GM12878 (cell line): ENCODE measurements around the gene TGFBR1. TPM values are rescaled to one million over a fixed set of nuclear protein-coding genes. Genes with fewer than 3 reads are reported as not detected.

ENCODE experiments used
- ATAC-seq: fragments of 200-7000 bp; cut with Tn5 transposase; 3 replicates; pipeline ENCODE4 v1.9.1; 2020; ENCODE audit warnings: mild to moderate bottlenecking, moderate library complexity
- BruUV-seq: library from RNA; stranded (reverse); fragments of 400-500 nt; replicated peaks from 2 replicates; lab custom pipeline; 2021; lab: Mats Ljungman, UMichigan
- CTCF ChIA-PET: fragments of 300-600 bp; sonication (Branson Sonifier 250); formaldehyde crosslinking; extraction: SDS; loops from one replicate; lab custom pipeline; 2021; ENCODE audit warnings: inconsistent platforms; lab: Yijun Ruan, JAX
- POLR2A ChIA-PET: fragments of 350-600 bp; formaldehyde crosslinking; extraction: SDS; loops from one replicate; lab custom pipeline; 2021; ENCODE audit warnings: inconsistent platforms; lab: Charles Lee
- RAD21 ChIA-PET: fragments of 300-600 bp; sonication (Branson Sonifier 250); formaldehyde crosslinking; loops from one replicate; lab custom pipeline; 2023; ENCODE audit warnings: antibody characterized with exemption; ENCODE audit not compliant: unreplicated experiment; lab: Charles Lee
- SMC1A ChIA-PET: fragments of 300-600 bp; sonication (Branson Sonifier 250); formaldehyde crosslinking; loops from one replicate; lab custom pipeline; 2023; ENCODE audit not compliant: unreplicated experiment, uncharacterized antibody; lab: Charles Lee
- DNase-seq: peaks from one replicate; pipeline ENCODE4 v3.0.0-alpha.2; 2011; ENCODE audit warnings: low read depth, low spot score
- FAIRE-seq: peaks from 3 replicates; lab custom pipeline; 2011; peaks lifted over from hg19 to GRCh38; lab: Jason Lieb, UNC
- H2AFZ ChIP-seq: 2 replicates; pipeline ENCODE4 v1.6.0; 2011; ENCODE audit warnings: low read depth, low read length, control low read depth; ENCODE audit not compliant: control insufficient read depth
- H3K27ac ChIP-seq: 2 replicates; pipeline ENCODE4 v1.5.1; 2011; ENCODE audit warnings: control low read depth; ENCODE audit not compliant: control insufficient read depth, insufficient read depth
- H3K27me3 ChIP-seq, 2 experiments: replicated peaks in 1 of 2; 2 replicates each; pipeline versions ENCODE4 v1.6.0 to v1.6.1; 2011; ENCODE audit warnings: low read length in 1 of 2; ENCODE audit not compliant: control insufficient read depth in 2 of 2, insufficient read depth in 2 of 2
- H3K36me3 ChIP-seq, 2 experiments: 2 replicates each; pipeline ENCODE4 v1.5.1; 2011; ENCODE audit warnings: low read length in 1 of 2; ENCODE audit not compliant: control insufficient read depth in 2 of 2, insufficient read depth in 2 of 2
- H3K4me1 ChIP-seq: 2 replicates; pipeline ENCODE4 v1.6.1; 2011; ENCODE audit warnings: mild to moderate bottlenecking, low read length, moderate library complexity, mixed read lengths; ENCODE audit not compliant: control insufficient read depth, insufficient read depth
- H3K4me2 ChIP-seq: 2 replicates; pipeline ENCODE4 v1.6.0; 2011; ENCODE audit warnings: control low read depth; ENCODE audit not compliant: control insufficient read depth, insufficient read depth
- H3K4me3 ChIP-seq: fragments of 200-600 bp; sonication (generic); 2 replicates; pipeline ENCODE4 v1.5.1; 2016
- H3K79me2 ChIP-seq: 2 replicates; pipeline ENCODE4 v1.6.0; 2011; ENCODE audit warnings: low read length; ENCODE audit not compliant: control insufficient read depth, insufficient read depth
- H3K9ac ChIP-seq: 2 replicates; pipeline ENCODE4 v1.8.0; 2011; ENCODE audit warnings: low read length, control low read depth, mixed read lengths; ENCODE audit not compliant: control insufficient read depth, insufficient read depth
- H3K9me3 ChIP-seq: replicated peaks from 3 replicates; pipeline ENCODE4 v1.5.1; 2011; ENCODE audit warnings: mild to moderate bottlenecking, low read length; ENCODE audit not compliant: control insufficient read depth, insufficient read depth
- H4K20me1 ChIP-seq: 2 replicates; pipeline ENCODE4 v1.6.0; 2011; ENCODE audit not compliant: control insufficient read depth, insufficient read depth
- BACH1 ChIP-seq: fragments of 450-650 bp; IDR thresholded peaks from 2 replicates; pipeline ENCODE4 v1.6.1; 2017; ENCODE audit warnings: mild to moderate bottlenecking, borderline replicate concordance
- JUND ChIP-seq: IDR thresholded peaks from 2 replicates; pipeline ENCODE4 v1.6.1; 2012; ENCODE audit warnings: low read depth, mild to moderate bottlenecking, low read length, improper control_type of control experiment, moderate library complexity
- MEF2A ChIP-seq: IDR thresholded peaks from 2 replicates; pipeline ENCODE4 v1.6.1; 2011; ENCODE audit warnings: low read depth, mild to moderate bottlenecking, low read length, moderate library complexity; ENCODE audit not compliant: insufficient read depth
- RELA ChIP-seq: fragments of 450-650 bp; IDR thresholded peaks from 2 replicates; pipeline ENCODE4 v1.8.0; 2014; ENCODE audit warnings: borderline replicate concordance; ENCODE audit not compliant: partially characterized antibody
- SMARCA5 ChIP-seq: fragments of 450-650 bp; IDR thresholded peaks from 2 replicates; pipeline ENCODE4 v1.6.1; 2017; ENCODE audit warnings: mild to moderate bottlenecking
- WGBS: methylation state at CpG from one replicate; pipeline ENCODE4 v1.1.6; 2016; ENCODE audit warnings: low lambda C conversion rate; ENCODE audit not compliant: insufficient replicate concordance, insufficient coverage; ENCODE audit errors: missing lambda C conversion rate; 5-methylcytosine and 5-hydroxymethylcytosine counted together
- in situ Hi-C: fragments of 300-500 bp; cut with MboI; formaldehyde crosslinking; loops from 9 replicates; pipeline ENCODE4 v1.14.3; 2018; ENCODE audit warnings: mixed read lengths
- intact Hi-C: fragments of 100-400 bp; cut with micrococcal nuclease; formaldehyde crosslinking; loops from one replicate; pipeline ENCODE4 v1.14.2; 2022; ENCODE audit not compliant: unreplicated experiment
- polyA plus RNA-seq, 11 experiments: library from polyadenylated mRNA; depleted of rRNA in 4 of 11; unstranded in 6 of 11; stranded (reverse) in 5 of 11; fragments of >200 nt; fragmentation: Nextera tagmentation in 4 of 11; fragmentation: Illumina TruSeq in 1 of 11; extraction: Ambion mirVana in 4 of 11; extraction: Trizol in 1 of 11; gene quantifications; 1 replicate in 1 of 11; 2 replicates in 10 of 11; pipeline versions ENCODE4 v1.2.1 to v1.2.3, GENCODE V29; 2011 to 2016; ENCODE audit warnings: inconsistent platforms in 2 of 11, missing spikeins in 2 of 11, low read depth in 1 of 11
- total RNA-seq, 4 experiments: library from RNA; depleted of rRNA in 3 of 4; stranded (reverse); fragments of >200 nt in 3 of 4; fragmentation: Illumina TruSeq in 1 of 4; extraction: Trizol in 1 of 4; gene quantifications; 2 replicates each; pipeline versions ENCODE4 v1.2.1 to v1.2.3, GENCODE V29; 2013 to 2021

Gene TGFBR1
- total and polyA plus RNA-seq, 10 of the 15 experiments (the other 5 are each of a cell fraction or from before 2014, with no cell fraction given), result 2.9 to 27.2 (median 16.6) TPM

- no peak for DNase-seq
These were observed 933 bp upstream of the TGFBR1 start for GRCh38 chr9:99103901-99104458.

More at GRCh38 chr9:99103901-99104458, 933 bp upstream of the TGFBR1 start:
- H2AFZ ChIP-seq, result peak overlapping the region; percentile 87
- H4K20me1 ChIP-seq, result no peaks in the 10 kb centered on the region
- peaks cover 8% of the 10 kb centered on the region; the same call in 1 of the 2 replicates for H3K4me1 ChIP-seq
- ChIA-PET POLR2A (interaction anchor here (0.6 to 1.9 kb wide), 4 partner anchors 10 to 1472 kb away, joined by 3 to 11 read pairs (median 4); no protein-coding TSS in a partner anchor), SMC1A (interaction anchor here (0.8 to 7.8 kb wide), 13 partner anchors 9 to 111 kb away, joined by 3 to 113 read pairs (median 4); no protein-coding TSS in a partner anchor), RAD21 (interaction anchor here (0.7 to 7.2 kb wide), 8 partner anchors 9 to 128 kb away, joined by 3 to 83 read pairs (median 4); no protein-coding TSS in a partner anchor), CTCF (interaction anchor here (0.9 to 3.4 kb wide), 10 partner anchors 13 to 107 kb away, joined by 3 to 20 read pairs (median 3); no protein-coding TSS in a partner anchor)
- FAIRE-seq, result no peak
- H3K9ac ChIP-seq, result peak overlapping the region; percentile 53
- H3K36me3 ChIP-seq, result no peaks in the 10 kb centered on the region
- TF ChIP-seq JUND (no peak), RELA (no peak), SMARCA5 (no peak), BACH1 (no peak), MEF2A (no peak)
- peak overlapping the region; percentile 71 for H3K4me3 ChIP-seq
- H3K9me3 ChIP-seq, result no peaks in the 10 kb centered on the region
- no peak for ATAC-seq
- intact Hi-C loops, result no loop called here
- no peaks in the 10 kb centered on the region for H3K27me3 ChIP-seq
- no TSS peak for BruUV-seq
- peaks cover 19% of the 10 kb centered on the region for H3K79me2 ChIP-seq
- H3K4me2 ChIP-seq, result peak overlapping the region; percentile 96
- in situ Hi-C loops, result no loop called here
- no peak overlapping the region for H3K27ac ChIP-seq
- WGBS, result 26% methylated on average over 14 of the region's 14 CpGs
